Measurements from ENCODE around the gene NALCN.

GRCh38 chr13:101144808-101145419, 271.4 kb downstream of the NALCN start:
- TF ChIP-seq CTCF (IDR thresholded peaks at IDR 0.05): peak; percentile 22 to 77 (median 61)
- no peak for TF ChIP-seq POLR2A (IDR thresholded peaks at IDR 0.05)
- no peak for TF ChIP-seq POLR2AphosphoS5 (IDR thresholded peaks at IDR 0.05)

Measured in prostate gland (tissue), 2 donors.